Kidney (tissue), 14 donors: ENCODE data around the gene TRPC6. TPM values are rescaled to one million over a fixed set of nuclear protein-coding genes. Genes with fewer than 3 reads are reported as not detected.
A peak's percentile ranks its signal among the peaks of the same experiment; 100 is the strongest.

ENCODE experiments used
- DNase-seq, 5 donors: peaks; one replicate each; pipeline ENCODE4 v3.0.0-alpha.2; 2013 to 2020
- FAIRE-seq: peaks from 2 replicates; lab custom pipeline; 2012; peaks lifted over from hg19 to GRCh38; lab: Jason Lieb, UNC
- H3K27ac ChIP-seq, 2 donors: one replicate each; pipeline ENCODE4 v1.7.0; 2013; ENCODE audit warnings: low read depth in 2 of 2, low read length in 2 of 2, inconsistent platforms in 1 of 2
- H3K27me3 ChIP-seq: one replicate; pipeline ENCODE4 v1.7.1; 2013; ENCODE audit warnings: low read length, inconsistent platforms; ENCODE audit not compliant: control insufficient read depth, insufficient read depth
- H3K36me3 ChIP-seq, 3 donors: one replicate each; pipeline versions ENCODE4 v1.7.0 to v1.7.1; 2013; ENCODE audit warnings: low read length in 3 of 3, control low read depth in 1 of 3, inconsistent platforms in 1 of 3; ENCODE audit not compliant: insufficient read depth in 3 of 3, control insufficient read depth in 2 of 3
- H3K4me1 ChIP-seq, 3 donors: one replicate each; pipeline versions ENCODE4 v1.7.0 to v1.7.1; 2013; ENCODE audit warnings: low read length in 3 of 3, inconsistent platforms in 1 of 3, low read depth in 1 of 3; ENCODE audit not compliant: control insufficient read depth in 2 of 3, insufficient read depth in 2 of 3
- H3K4me3 ChIP-seq, 3 donors: one replicate each; pipeline versions ENCODE4 v1.7.0 to v1.8.1; 2013; ENCODE audit warnings: low read length in 3 of 3, control low read depth in 1 of 3, inconsistent platforms in 1 of 3
- H3K9ac ChIP-seq, 3 donors: one replicate each; pipeline versions ENCODE4 v1.7.0 to v1.7.1; 2013; ENCODE audit warnings: low read length in 3 of 3, control low read depth in 1 of 3, inconsistent platforms in 1 of 3
- H3K9me3 ChIP-seq, 3 donors: one replicate each; pipeline versions ENCODE4 v1.7.0 to v1.7.1; 2013; ENCODE audit warnings: low read length in 3 of 3, control low read depth in 1 of 3, inconsistent platforms in 1 of 3; ENCODE audit not compliant: control insufficient read depth in 2 of 3, insufficient read depth in 1 of 3
- CTCF ChIP-seq: IDR thresholded peaks from 3 replicates; pipeline ENCODE4 v1.5.1; 2012; ENCODE audit warnings: mild to moderate bottlenecking, moderate library complexity, borderline replicate concordance; ENCODE audit not compliant: insufficient read depth; ENCODE audit errors: extremely low read depth
- intact Hi-C: fragments of 100-400 bp; cut with DNase I; formaldehyde crosslinking; loops from one replicate; pipeline ENCODE4 v1.11.1; 2022
- polyA plus RNA-seq: library from polyadenylated mRNA; stranded (reverse); fragments of 350-450 nt; fragmentation: Illumina TruSeq; extraction: RNeasy Lipid Tissue Mini Kit (QIAGEN cat#74804); gene quantifications from one replicate; pipeline ENCODE4 v1.2.3, GENCODE V29; 2014; ENCODE audit warnings: low read depth, low replicate concordance; ENCODE audit not compliant: insufficient read depth
- total RNA-seq: library from RNA; stranded (reverse); fragmentation: NEBNext Ultra II Directional; extraction: Animal tissue kit (Norgen Biotek cat#: 25700); gene quantifications from one replicate; pipeline ENCODE4 v1.2.1, GENCODE V29; 2021
- donor health status: control.
- donor health status: control.
- donor health status: control.
- donor health status: control.
- donor health status: control.
- donor health status: DM: yes; HTN: yes; CAD: no.
- donor health status: Normal renal cell carcinoma (clear cell type).

TRPC6 gene
- total and polyA plus RNA-seq, 2 donors from 2014 or later: 1.3 to 1.4 TPM

GRCh38 chr11:101586965-101587364 is 3.2 kb upstream of the TRPC6 start:
- no peak overlapping the region for H3K9ac ChIP-seq
- intact Hi-C loops: no loop called here
- no peaks in the 10 kb centered on the region for H3K27me3 ChIP-seq
- H3K27ac ChIP-seq: no peak overlapping the region
- no peak overlapping the region for H3K4me3 ChIP-seq
- no peak for TF ChIP-seq CTCF
- H3K9me3 ChIP-seq: no peaks in the 10 kb centered on the region
- H3K36me3 ChIP-seq: no peaks in the 10 kb centered on the region
- H3K4me1 ChIP-seq: peaks cover 0 to 3% (median 0%) of the 10 kb centered on the region in 3 donors
- FAIRE-seq: no peak
- peak in 1 of 5 donors; percentile 7 for DNase-seq

GRCh38 chr11:101584655-101585054 is 848 bp upstream of the TRPC6 start:
- peak in 4 of 5 donors; percentile 52 to 75 (median 64) for DNase-seq
- Histone ChIP-seq H3K4me1 (peaks cover 0 to 3% (median 0%) of the 10 kb centered on the region in 3 donors), H3K4me3 (no peak overlapping the region), H3K9me3 (no peaks in the 10 kb centered on the region), H3K27ac (no peak overlapping the region), H3K27me3 (no peaks in the 10 kb centered on the region), H3K9ac (no peak overlapping the region), H3K36me3 (no peaks in the 10 kb centered on the region)
- FAIRE-seq: no peak
- TF ChIP-seq CTCF: no peak
- intact Hi-C loops: no loop called here

GRCh38 chr11:101584129-101584515 is 315 bp upstream of the TRPC6 start:
- Histone ChIP-seq H3K27ac (no peak overlapping the region), H3K27me3 (no peaks in the 10 kb centered on the region), H3K36me3 (no peaks in the 10 kb centered on the region), H3K9me3 (peaks cover 0 to 3% (median 0%) of the 10 kb centered on the region in 3 donors), H3K4me1 (peaks cover 0 to 3% (median 0%) of the 10 kb centered on the region in 3 donors), H3K9ac (peak overlapping the region in 1 of 3 donors; percentile 37), H3K4me3 (peak overlapping the region; percentile 13 to 76 (median 66))
- DNase-seq (no peak), FAIRE-seq (no peak)
- intact Hi-C loops: no loop called here
- TF ChIP-seq CTCF: no peak

- Histone ChIP-seq H3K9ac (peak overlapping the region in 1 of 3 donors; percentile 51), H3K27ac (no peak overlapping the region), H3K36me3 (no peaks in the 10 kb centered on the region), H3K4me1 (peaks cover 0 to 3% (median 0%) of the 10 kb centered on the region in 3 donors), H3K4me3 (peak overlapping the region; percentile 66 to 76 (median 67)), H3K9me3 (peaks cover 0 to 3% (median 0%) of the 10 kb centered on the region in 3 donors), H3K27me3 (no peaks in the 10 kb centered on the region)
- intact Hi-C loops: no loop called here
- FAIRE-seq (no peak), DNase-seq (peak in 3 of 5 donors; percentile 59 to 62 (median 62))
- no peak for TF ChIP-seq CTCF
These were observed 887 bp downstream of the TRPC6 start for GRCh38 chr11:101582989-101583250.
